Posterior cingulate gyrus (tissue), 11 donors: ENCODE measurements around the gene LDLRAD4.
A peak's percentile ranks its signal among the peaks of the same experiment; 100 is the strongest.
"Not testable (repeated sequence)": the region's sequence is repeated elsewhere in the genome, so short reads cannot be mapped to it uniquely, and the experiment has no call there.

Experiments
- DNase-seq, 10 donors: peaks; one replicate each; pipeline versions ENCODE4 v3.0.0 to v3.0.0-alpha.2; 2020 to 2021; ENCODE audit warnings: mixed read lengths in 3 of 10
- intact Hi-C: fragments of 100-400 bp; cut with DNase I; formaldehyde crosslinking; loops from one replicate; pipeline ENCODE4 v1.15.1; 2023

The LDLRAD4 gene

GRCh38 chr18:13582178-13582670, 363.7 kb downstream of the LDLRAD4 start:
- DNase-seq: peak in 1 of 10 donors; percentile 49
- intact Hi-C loops: no loop called here

GRCh38 chr18:13583576-13584550, 365.3 kb downstream of the LDLRAD4 start:
- no peak for DNase-seq
- intact Hi-C loops: no loop called here

- DNase-seq: no peak
- intact Hi-C loops: no loop called here
These were observed 366.3 kb downstream of the LDLRAD4 start for GRCh38 chr18:13584825-13585224.

GRCh38 chr18:13585379-13586153, 367.0 kb downstream of the LDLRAD4 start:
- no peak for DNase-seq
- intact Hi-C loops: no loop called here

GRCh38 chr18:13587001-13587400, 368.4 kb downstream of the LDLRAD4 start:
- DNase-seq: peak in 1 of 10 donors; percentile 35
- intact Hi-C loops: no loop called here

GRCh38 chr18:13587477-13587876, 368.9 kb downstream of the LDLRAD4 start:
- intact Hi-C loops: no loop called here
- DNase-seq: no peak

GRCh38 chr18:13587937-13588336, 369.4 kb downstream of the LDLRAD4 start:
- intact Hi-C loops: no loop called here
- DNase-seq: no peak

GRCh38 chr18:13589316-13589715, 370.8 kb downstream of the LDLRAD4 start:
- intact Hi-C loops: no loop called here
- DNase-seq: no peak

GRCh38 chr18:13589943-13590342, 371.4 kb downstream of the LDLRAD4 start:
- intact Hi-C loops: no loop called here
- no peak for DNase-seq

- DNase-seq: no peak
- intact Hi-C loops: no loop called here
These were observed 373.7 kb downstream of the LDLRAD4 start for GRCh38 chr18:13592246-13592645.

- no peak for DNase-seq
- intact Hi-C loops: no loop called here
These were observed 376.0 kb downstream of the LDLRAD4 start for GRCh38 chr18:13594551-13594950.

GRCh38 chr18:13597068-13597467, 378.5 kb downstream of the LDLRAD4 start:
- DNase-seq: no peak
- intact Hi-C loops: no loop called here

GRCh38 chr18:13598591-13598990, 380.0 kb downstream of the LDLRAD4 start:
- intact Hi-C loops: no loop called here
- no peak for DNase-seq

- DNase-seq: no peak
- intact Hi-C loops: no loop called here
These were observed 380.5 kb downstream of the LDLRAD4 start for GRCh38 chr18:13599031-13599430.

- intact Hi-C loops: no loop called here
These were observed 384.9 kb downstream of the LDLRAD4 start for GRCh38 chr18:13603304-13604019.

GRCh38 chr18:13604786-13605185, 386.2 kb downstream of the LDLRAD4 start:
- DNase-seq: peak in 1 of 10 donors; percentile 75
- intact Hi-C loops: no loop called here

More at GRCh38 chr18:13603304-13604019, 384.9 kb downstream of the LDLRAD4 start:
- peak in 1 of 10 donors; percentile 69 for DNase-seq

GRCh38 chr18:13605477-13605876, 386.9 kb downstream of the LDLRAD4 start:
- intact Hi-C loops: no loop called here
- no peak for DNase-seq

- intact Hi-C loops: no loop called here
- DNase-seq: no peak
These were observed 387.3 kb downstream of the LDLRAD4 start for GRCh38 chr18:13605901-13606300.

- intact Hi-C loops: no loop called here
- DNase-seq: no peak
These were observed 388.2 kb downstream of the LDLRAD4 start for GRCh38 chr18:13606604-13607254.

- intact Hi-C loops: not testable (repeated sequence)
- peak in 1 of 10 donors; percentile 73 for DNase-seq
These were observed 389.5 kb downstream of the LDLRAD4 start for GRCh38 chr18:13608024-13608562.
